Measurements from ENCODE around the gene ZNF575.
A peak's percentile ranks its signal among the peaks of the same experiment; 100 is the strongest.

ZNF575 gene

GRCh38 chr19:43532962-43533545 lies at the start of gene ZNF575:
Gene ZNF575 (plus strand): TSS chr19:43533188. CDS start chr19:43534423, 1,235 bp downstream.
- TF ChIP-seq CTCF (IDR thresholded peaks at IDR 0.05; ENCODE audit: low read depth, low read length) = no peak
- H3K4me3 ChIP-seq (ENCODE audit: low read depth, low read length) = peak within 1 kb of the TSS; percentile 66

GRCh38 chr19:43483281-43483680 lies 49.7 kb upstream of the ZNF575 start:
- H3K4me3 ChIP-seq (ENCODE audit: low read depth, low read length) = no peak overlapping the region
- no peak for TF ChIP-seq CTCF (IDR thresholded peaks at IDR 0.05; ENCODE audit: low read depth, low read length)

- TF ChIP-seq CTCF (IDR thresholded peaks at IDR 0.05; ENCODE audit: low read depth, low read length) = no peak
- H3K4me3 ChIP-seq (ENCODE audit: low read depth, low read length) = no peak overlapping the region
Observed at GRCh38 chr19:43485951-43486350, 47.0 kb upstream of the ZNF575 start.

GRCh38 chr19:43486412-43486811 lies 46.6 kb upstream of the ZNF575 start:
- no peak for TF ChIP-seq CTCF (IDR thresholded peaks at IDR 0.05; ENCODE audit: low read depth, low read length)
- H3K4me3 ChIP-seq (ENCODE audit: low read depth, low read length) = no peak overlapping the region

- no peak overlapping the region for H3K4me3 ChIP-seq (ENCODE audit: low read depth, low read length)
- no peak for TF ChIP-seq CTCF (IDR thresholded peaks at IDR 0.05; ENCODE audit: low read depth, low read length)
Observed at GRCh38 chr19:43488179-43488578, 44.8 kb upstream of the ZNF575 start.

GRCh38 chr19:43489310-43489709 lies 43.7 kb upstream of the ZNF575 start:
- no peak overlapping the region for H3K4me3 ChIP-seq (ENCODE audit: low read depth, low read length)
- no peak for TF ChIP-seq CTCF (IDR thresholded peaks at IDR 0.05; ENCODE audit: low read depth, low read length)

- TF ChIP-seq CTCF (IDR thresholded peaks at IDR 0.05; ENCODE audit: low read depth, low read length) = no peak
Observed at GRCh38 chr19:43489979-43490599, 42.9 kb upstream of the ZNF575 start.

More at GRCh38 chr19:43489979-43490599, 42.9 kb upstream of the ZNF575 start:
- no peak overlapping the region for H3K4me3 ChIP-seq (ENCODE audit: low read depth, low read length)
